Nucleus accumbens (tissue), 56 donors: ENCODE data around the gene OSTC.
"Not testable (repeated sequence)": the region's sequence is repeated elsewhere in the genome, so short reads cannot be mapped to it uniquely, and the experiment has no call there.

Experiments used
- DNase-seq, 56 donors: peaks; one replicate each; lab custom pipeline; 2025; lab: John Stamatoyannopoulos, UW

OSTC gene

GRCh38 chr4:108709722-108710121 is 59.3 kb downstream of the OSTC start:
- peak in 1 of 56 donors; percentile 4 for DNase-seq

- not testable (repeated sequence) for DNase-seq
These were observed 60.2 kb downstream of the OSTC start for GRCh38 chr4:108710578-108710977.

- DNase-seq = no peak
These were observed 64.5 kb downstream of the OSTC start for GRCh38 chr4:108714880-108715279.

GRCh38 chr4:108716340-108716739 is 65.9 kb downstream of the OSTC start:
- no peak for DNase-seq

- DNase-seq = no peak
These were observed 67.0 kb downstream of the OSTC start for GRCh38 chr4:108717386-108717785.
